Cerebellar cortex (tissue), 1 donor: ENCODE measurements around the gene UBE2G1.
"Not testable (repeated sequence)": the region's sequence is repeated elsewhere in the genome, so short reads cannot be mapped to it uniquely, and the experiment has no call there.

ENCODE experiments used
- DNase-seq: peaks from one replicate; pipeline ENCODE4 v3.0.0-alpha.2; 2015; ENCODE audit warnings: low spot score

Gene UBE2G1

GRCh38 chr17:4366327-4367063 lies at the start of gene UBE2G1:
Gene UBE2G1 (minus strand): TSS chr17:4366675. CDS start chr17:4366316, 359 bp downstream.
- peak; percentile 97 for DNase-seq

GRCh38 chr17:4412933-4413831 lies 46.7 kb upstream of the UBE2G1 start:
- DNase-seq = peak; percentile 91

GRCh38 chr17:4411201-4411600 lies 44.7 kb upstream of the UBE2G1 start:
- no peak for DNase-seq

- no peak for DNase-seq
These were observed 43.2 kb upstream of the UBE2G1 start for GRCh38 chr17:4409659-4410058.

GRCh38 chr17:4407851-4408250 lies 41.4 kb upstream of the UBE2G1 start:
- DNase-seq = peak; percentile 32

GRCh38 chr17:4407216-4407615 lies 40.7 kb upstream of the UBE2G1 start:
- no peak for DNase-seq

- no peak for DNase-seq
These were observed 39.9 kb upstream of the UBE2G1 start for GRCh38 chr17:4406386-4406785.

GRCh38 chr17:4405699-4406098 lies 39.2 kb upstream of the UBE2G1 start:
- DNase-seq = no peak

GRCh38 chr17:4405038-4405669 lies 38.7 kb upstream of the UBE2G1 start:
- DNase-seq = no peak

- no peak for DNase-seq
These were observed 31.4 kb upstream of the UBE2G1 start for GRCh38 chr17:4397840-4398239.

GRCh38 chr17:4395111-4395478 lies 28.6 kb upstream of the UBE2G1 start:
- no peak for DNase-seq

GRCh38 chr17:4394208-4395110 lies 28.0 kb upstream of the UBE2G1 start:
- DNase-seq = no peak

- DNase-seq = no peak
These were observed 27.3 kb upstream of the UBE2G1 start for GRCh38 chr17:4393806-4394205.

- no peak for DNase-seq
These were observed 22.6 kb upstream of the UBE2G1 start for GRCh38 chr17:4389079-4389478.

GRCh38 chr17:4387137-4387536 lies 20.7 kb upstream of the UBE2G1 start:
- no peak for DNase-seq

- DNase-seq = no peak
These were observed 19.9 kb upstream of the UBE2G1 start for GRCh38 chr17:4386406-4386805.

GRCh38 chr17:4381690-4382671 lies 15.5 kb upstream of the UBE2G1 start:
- no peak for DNase-seq

- no peak for DNase-seq
These were observed 12.2 kb upstream of the UBE2G1 start for GRCh38 chr17:4378626-4379025.

GRCh38 chr17:4377247-4377646 lies 10.8 kb upstream of the UBE2G1 start:
- DNase-seq = not testable (repeated sequence)

GRCh38 chr17:4375796-4376440 lies 9.4 kb upstream of the UBE2G1 start:
- not testable (repeated sequence) for DNase-seq
